HG03139 (cell line): Measurements from ENCODE around the gene GJE1.

ENCODE experiments used
- ATAC-seq: cut with Tn5 transposase; IDR thresholded peaks from one replicate; pipeline ENCODE4 v1.9.1; 2021; ENCODE audit not compliant: unreplicated experiment

Gene GJE1

DNA sequence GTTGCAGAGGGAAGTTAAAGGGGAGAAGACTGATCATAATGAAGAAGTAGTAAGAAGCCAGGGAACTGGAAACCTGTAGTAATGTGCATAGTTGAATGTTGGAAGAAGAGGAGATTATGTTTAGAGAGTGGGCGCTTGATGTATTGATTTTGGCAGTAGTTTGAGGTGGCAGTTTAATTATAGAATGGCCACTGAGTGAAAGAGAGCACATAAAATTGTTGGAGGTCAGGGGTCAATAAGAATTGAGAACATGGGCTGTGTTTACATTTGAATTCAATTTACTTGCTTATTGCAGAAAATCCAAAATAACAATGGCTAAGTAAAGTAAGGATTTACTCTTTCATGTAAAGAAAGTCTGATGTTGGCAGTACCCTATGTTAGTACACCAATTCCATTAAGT, 30.1 kb downstream of the GJE1 start:
- no peak for ATAC-seq

DNA sequence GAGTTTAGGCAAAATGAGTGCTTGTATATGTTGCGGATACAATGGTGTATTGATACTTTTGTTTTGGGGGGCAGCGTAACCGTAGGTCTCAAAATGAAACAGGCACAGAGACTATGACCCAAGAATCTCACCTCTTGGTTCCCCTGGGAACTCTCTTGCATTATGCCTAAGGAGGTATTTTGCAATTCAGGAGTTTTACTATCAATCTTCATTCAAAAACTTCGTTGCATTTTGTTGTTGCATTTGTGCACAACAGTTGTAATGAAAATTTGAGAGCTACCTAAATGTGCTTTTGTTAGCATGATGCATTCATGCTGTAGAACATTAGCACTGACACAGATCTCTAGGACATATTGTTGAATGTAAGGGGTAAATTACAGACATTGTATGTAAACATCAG, 32.5 kb downstream of the GJE1 start:
- no peak for ATAC-seq

DNA sequence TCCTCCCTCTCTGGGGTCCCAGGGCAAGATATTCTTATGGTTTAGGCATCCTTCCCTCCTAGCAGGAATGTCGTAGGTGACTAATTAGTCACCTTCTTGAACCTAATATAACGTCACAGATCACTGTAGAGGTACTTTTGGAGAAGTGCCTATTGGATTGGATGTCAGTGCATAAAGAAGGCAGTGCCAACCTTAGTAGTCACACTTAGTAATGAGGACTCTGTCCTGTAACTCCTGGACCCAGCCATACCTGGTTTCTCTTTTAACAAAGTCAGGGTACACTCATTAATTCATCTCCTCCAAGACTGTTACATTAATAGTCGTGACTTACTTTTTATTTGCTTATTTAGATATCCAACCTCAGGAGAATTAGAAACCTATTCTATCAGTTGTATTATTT, 34.3 kb downstream of the GJE1 start:
- no peak for ATAC-seq

DNA sequence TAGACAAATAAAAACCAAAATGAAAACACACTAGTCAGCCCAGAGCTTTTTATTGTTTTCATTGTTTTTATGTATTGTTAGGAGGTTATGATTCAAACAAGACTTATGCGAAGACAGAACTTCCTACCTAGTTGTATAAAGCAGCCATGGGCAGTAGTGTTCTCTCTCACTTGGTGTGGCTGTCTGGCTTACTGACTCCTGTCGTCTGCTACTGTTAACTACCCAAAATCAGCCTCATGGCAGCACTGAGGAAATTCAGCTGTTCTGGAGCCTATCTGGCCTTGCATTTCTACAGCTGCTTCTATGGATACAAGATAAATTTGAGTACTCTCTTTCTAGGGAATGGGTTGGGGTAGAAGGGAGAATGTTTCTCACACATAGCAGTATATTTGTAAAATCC, 34.8 kb downstream of the GJE1 start:
- no peak for ATAC-seq

DNA sequence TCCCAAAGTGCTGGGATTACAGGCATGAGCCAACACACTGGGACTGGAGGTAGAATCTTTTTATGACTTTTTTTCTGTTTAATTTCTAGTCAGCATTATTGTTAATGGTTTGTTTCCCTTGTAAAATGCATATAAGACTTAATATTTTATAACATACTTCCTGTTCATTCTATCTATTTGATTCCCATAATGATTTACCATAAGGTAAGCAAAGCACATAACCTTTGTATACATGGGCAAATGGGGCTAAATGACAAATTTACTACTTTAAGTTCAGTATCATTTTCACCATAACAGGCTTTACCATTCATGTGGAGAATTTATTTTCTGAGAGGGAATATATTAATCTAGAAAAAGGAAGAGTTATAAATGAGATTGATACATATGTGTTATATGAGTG, 38.6 kb downstream of the GJE1 start:
- no peak for ATAC-seq

DNA sequence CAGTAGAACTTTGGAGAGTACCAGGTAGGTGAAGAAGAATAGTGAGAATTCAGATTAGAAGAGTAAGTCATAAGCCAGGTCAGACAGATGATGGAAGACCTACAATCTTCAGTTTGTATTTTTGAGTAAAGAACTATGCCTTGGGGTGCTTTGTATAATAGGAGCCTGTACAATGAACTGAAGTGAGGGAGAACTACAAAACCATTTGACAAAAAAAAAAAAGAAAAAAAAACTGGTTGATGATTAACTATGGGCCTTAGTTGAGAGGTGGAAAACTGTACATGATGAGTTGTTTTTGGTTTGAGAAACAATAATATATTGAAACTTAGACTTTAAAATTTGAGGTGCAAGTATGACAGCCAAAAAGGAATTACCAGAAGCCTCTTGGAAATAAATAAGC, 40.0 kb downstream of the GJE1 start:
- ATAC-seq: no peak

DNA sequence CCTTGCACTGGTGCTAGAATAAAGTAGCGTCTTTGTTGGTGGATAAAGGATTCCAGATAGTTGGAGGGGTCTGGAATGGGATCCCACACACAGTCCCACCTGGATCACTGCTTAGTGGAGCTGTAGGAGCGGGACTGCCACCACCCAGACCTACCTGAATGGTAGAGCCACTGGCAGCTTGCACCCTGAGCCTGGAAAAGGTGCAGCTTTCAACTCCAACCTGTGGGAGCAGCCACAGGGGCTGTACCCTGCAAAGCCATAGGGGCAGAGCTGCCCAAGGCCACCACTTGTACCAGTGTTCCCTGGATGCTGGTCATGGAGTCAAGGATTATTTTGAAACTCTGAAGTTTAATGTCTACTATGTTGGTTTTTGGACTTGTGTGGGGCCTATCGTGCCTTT, 41.3 kb downstream of the GJE1 start:
- ATAC-seq: no peak

DNA sequence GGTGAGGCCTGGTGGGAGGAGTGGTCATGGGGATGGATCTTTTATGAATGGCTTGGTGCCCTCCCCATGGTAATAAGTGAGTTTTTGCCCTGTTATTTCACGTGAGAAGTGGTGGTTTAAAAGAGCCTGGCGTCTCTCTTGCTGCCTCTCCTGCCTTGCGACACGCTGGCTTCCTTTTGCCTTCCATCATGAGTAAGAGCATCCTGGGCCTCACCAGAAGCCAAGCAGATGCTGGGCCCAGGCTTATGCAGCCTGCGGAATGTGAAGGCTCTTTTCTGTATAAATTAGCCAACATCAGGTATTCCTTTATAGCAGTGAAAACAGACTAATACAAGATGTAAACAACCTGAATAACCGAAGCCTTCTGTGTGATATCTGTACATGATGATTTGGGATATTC, 42.0 kb downstream of the GJE1 start:
- no peak for ATAC-seq

DNA sequence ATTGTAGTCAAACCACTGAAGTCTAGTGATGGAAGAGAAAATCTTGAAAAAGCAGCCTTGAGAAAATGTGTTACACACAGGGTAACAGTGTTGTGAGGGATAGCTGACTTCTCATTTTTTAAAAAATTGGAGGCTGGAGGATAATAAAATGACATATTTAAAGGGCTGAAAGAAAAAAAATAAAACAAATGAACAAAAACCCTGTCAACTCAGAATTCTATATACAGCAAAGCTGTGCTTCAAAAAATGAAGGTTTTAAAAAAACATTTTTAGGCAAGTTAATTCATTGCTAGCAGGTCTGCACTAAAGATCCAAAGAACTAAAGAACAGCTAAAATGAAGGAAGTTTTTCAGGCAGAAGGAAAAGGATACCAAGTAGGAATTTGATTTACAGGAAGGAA, 45.4 kb downstream of the GJE1 start:
- ATAC-seq: no peak

DNA sequence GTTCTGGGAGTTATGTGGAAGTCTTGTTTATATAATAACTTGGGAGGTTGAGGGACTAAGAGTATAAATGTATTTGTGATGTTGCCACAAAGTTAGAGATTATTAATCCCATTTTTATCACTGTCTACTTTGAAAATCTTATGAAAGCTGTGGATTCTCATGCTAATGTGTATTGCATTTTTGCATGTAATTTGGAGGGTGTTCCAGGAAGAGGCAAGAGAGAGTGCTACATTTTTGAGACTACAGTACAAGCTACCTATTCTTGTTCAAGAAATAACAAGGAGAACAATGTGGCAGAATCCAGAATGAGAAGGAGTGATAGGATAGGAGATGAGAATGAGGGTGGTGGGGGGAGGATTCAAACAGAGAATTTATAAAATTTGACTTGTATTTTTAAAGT, 49.3 kb downstream of the GJE1 start:
- no peak for ATAC-seq

DNA sequence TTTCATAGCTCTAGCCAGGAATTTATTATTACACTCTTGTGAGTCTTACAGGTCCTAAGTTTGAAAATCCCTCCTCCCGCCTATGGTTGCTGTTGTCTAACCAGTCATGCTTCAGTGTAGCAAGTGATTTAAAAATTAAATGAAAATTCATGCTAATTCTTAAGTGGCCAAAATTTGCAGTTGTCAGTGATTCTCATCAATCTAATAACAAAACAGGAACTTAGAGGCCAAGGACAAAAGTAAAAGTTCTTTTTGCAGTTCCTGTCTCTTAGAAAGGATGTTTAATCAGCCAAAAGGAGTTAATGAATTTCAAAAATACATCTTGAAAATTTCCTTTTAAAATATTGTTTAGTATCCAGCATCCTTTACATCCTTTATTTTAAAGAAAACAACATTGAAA, 50.6 kb downstream of the GJE1 start:
- ATAC-seq: no peak

DNA sequence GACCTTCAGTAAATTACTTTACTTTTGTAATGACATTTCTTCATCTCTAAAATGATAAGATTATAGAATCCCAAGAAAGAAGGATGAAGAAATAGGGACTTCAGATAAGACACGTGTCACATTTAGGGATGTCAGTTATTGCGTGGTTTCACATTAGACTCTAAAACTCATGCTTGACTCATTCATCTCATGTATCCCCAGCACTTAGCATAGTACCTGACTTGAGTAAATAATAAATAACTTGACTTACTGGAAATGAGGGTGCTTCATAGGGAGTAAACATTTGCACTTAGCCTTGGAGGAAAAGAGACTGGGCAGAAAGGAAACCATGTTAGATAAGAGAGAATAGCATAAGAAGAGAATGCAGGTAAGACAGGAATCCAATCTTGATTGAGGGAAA, 51.6 kb downstream of the GJE1 start:
- no peak for ATAC-seq
